IPS-20b (cell line): ENCODE results near the gene SCP2D1.

Experiments used
- H3K27ac ChIP-seq: one replicate; pipeline ENCODE4 v1.5.1; 2013; ENCODE audit warnings: low read length
- H3K27me3 ChIP-seq: 2 replicates; pipeline ENCODE4 v1.6.1; 2013; ENCODE audit warnings: mild to moderate bottlenecking, low read length, inconsistent platforms; ENCODE audit not compliant: insufficient read depth
- H3K36me3 ChIP-seq: 2 replicates; pipeline ENCODE4 v1.6.1; 2013; ENCODE audit warnings: low read depth, mild to moderate bottlenecking, inconsistent platforms, low read length, moderate library complexity; ENCODE audit not compliant: insufficient read depth
- H3K4me1 ChIP-seq: 2 replicates; pipeline ENCODE4 v1.6.1; 2013; ENCODE audit warnings: mild to moderate bottlenecking, control low read depth, inconsistent platforms, low read length, moderate library complexity; ENCODE audit not compliant: insufficient read depth
- H3K4me3 ChIP-seq: 2 replicates; pipeline ENCODE4 v1.5.1; 2013; ENCODE audit warnings: mild to moderate bottlenecking, low read length, inconsistent platforms
- H3K9ac ChIP-seq: 2 replicates; pipeline ENCODE4 v1.6.1; 2013; ENCODE audit warnings: low read depth, mild to moderate bottlenecking, inconsistent platforms, low read length, moderate library complexity
- H3K9me3 ChIP-seq: 2 replicates; pipeline ENCODE4 v1.6.1; 2013; ENCODE audit warnings: mild to moderate bottlenecking, low read depth, low read length, inconsistent platforms; ENCODE audit not compliant: insufficient read depth

The SCP2D1 gene

DNA sequence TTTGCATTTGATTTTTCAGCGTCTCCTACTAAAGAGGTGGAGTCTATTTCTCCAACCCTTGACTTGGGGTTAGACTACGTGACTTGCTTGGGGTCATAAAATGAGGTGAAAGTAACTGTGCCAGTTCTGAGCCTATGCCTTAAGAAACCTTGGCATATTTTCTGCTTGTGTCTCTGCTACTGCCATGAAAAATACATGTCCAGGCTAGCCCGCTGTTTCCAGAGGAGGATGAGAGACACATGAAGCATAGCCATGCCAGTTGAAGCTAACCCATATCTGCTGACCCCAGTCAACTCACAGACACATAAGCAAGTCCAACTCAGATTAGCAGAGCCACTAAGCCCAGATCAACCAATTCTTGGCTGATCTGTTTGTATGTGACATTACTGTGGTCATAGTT is 38.7 kb downstream of the SCP2D1 start:
- Histone ChIP-seq H3K27me3 (peaks cover 37% of the 10 kb centered on the region), H3K27ac (no peak overlapping the region), H3K4me1 (peaks cover 6% of the 10 kb centered on the region; the same call in 1 of the 2 replicates), H3K9ac (no peak overlapping the region), H3K4me3 (no peak overlapping the region), H3K9me3 (no peaks in the 10 kb centered on the region; the same call in 1 of the 2 replicates), H3K36me3 (no peaks in the 10 kb centered on the region)

DNA sequence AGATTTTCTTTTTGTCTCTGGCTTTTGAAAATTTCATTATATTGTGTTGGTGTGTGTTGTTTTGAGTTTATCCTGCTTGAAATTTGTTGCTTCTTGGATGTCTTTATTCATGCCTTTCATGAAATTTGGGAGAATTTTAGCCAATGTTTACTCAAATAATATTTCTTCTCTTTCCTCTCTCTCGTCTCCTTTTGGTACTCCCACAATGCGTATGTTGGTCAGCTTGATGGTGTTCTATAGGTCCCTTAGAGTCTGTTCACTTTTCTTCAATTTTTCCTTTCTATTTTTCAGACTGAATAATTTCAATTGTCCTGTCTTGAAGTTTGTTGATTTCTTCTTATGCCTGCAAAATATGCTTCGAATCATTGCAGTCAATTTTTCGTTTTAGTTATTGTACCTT is 39.6 kb downstream of the SCP2D1 start:
- Histone ChIP-seq H3K4me1 (peaks cover 6% of the 10 kb centered on the region; the same call in 1 of the 2 replicates), H3K9me3 (no peaks in the 10 kb centered on the region; the same call in 1 of the 2 replicates), H3K9ac (no peak overlapping the region), H3K36me3 (no peaks in the 10 kb centered on the region), H3K27me3 (peaks cover 46% of the 10 kb centered on the region), H3K4me3 (no peak overlapping the region), H3K27ac (no peak overlapping the region)

DNA sequence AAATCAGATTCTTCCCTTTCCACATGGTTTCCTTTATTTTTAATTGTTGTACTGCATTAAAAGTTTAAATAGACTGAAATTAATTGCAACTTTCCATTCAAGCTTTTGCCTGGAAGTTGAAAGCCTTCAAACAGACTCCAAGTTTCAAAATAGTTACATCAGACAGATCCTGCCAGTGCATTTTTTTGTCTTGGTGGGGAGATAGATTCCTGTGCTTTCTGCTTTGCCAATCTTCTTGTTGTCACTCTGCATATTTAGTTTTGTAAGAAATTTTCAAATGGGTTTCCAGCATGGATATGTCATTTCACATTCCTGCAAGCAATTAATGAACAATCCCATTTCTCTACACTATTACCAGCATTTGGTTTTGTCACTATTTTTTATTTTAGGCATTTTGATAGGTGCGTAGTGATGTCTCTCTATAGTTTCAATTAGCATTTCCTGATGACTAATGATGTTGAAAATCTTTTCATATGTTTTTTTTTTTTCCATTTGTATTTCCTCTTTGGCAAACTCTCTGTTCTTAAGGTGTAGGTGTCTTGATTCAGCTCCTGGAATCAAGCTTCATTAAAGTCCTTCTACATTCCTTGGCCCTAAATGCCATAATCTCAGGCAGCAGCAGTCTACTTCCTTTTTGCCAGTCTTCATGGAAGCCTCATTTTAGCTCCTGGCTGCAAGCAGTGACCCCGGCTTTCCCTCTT is 40.5 kb downstream of the SCP2D1 start:
- no peaks in the 10 kb centered on the region for H3K36me3 ChIP-seq
- no peak overlapping the region for H3K9ac ChIP-seq
- peaks cover 6% of the 10 kb centered on the region; the same call in 1 of the 2 replicates for H3K4me1 ChIP-seq
- H3K27ac ChIP-seq: no peak overlapping the region
- peaks cover 55% of the 10 kb centered on the region for H3K27me3 ChIP-seq
- no peak overlapping the region for H3K4me3 ChIP-seq
- no peaks in the 10 kb centered on the region; the same call in 1 of the 2 replicates for H3K9me3 ChIP-seq

- Histone ChIP-seq H3K9me3 (peaks cover 3% of the 10 kb centered on the region; the same call in 1 of the 2 replicates), H3K9ac (no peak overlapping the region), H3K27ac (no peak overlapping the region), H3K36me3 (no peaks in the 10 kb centered on the region), H3K4me1 (peaks cover 6% of the 10 kb centered on the region; the same call in 1 of the 2 replicates), H3K4me3 (no peak overlapping the region), H3K27me3 (peaks cover 62% of the 10 kb centered on the region)
Measured at GRCh38 chr20:18855882-18856281, 42.3 kb downstream of the SCP2D1 start.

DNA sequence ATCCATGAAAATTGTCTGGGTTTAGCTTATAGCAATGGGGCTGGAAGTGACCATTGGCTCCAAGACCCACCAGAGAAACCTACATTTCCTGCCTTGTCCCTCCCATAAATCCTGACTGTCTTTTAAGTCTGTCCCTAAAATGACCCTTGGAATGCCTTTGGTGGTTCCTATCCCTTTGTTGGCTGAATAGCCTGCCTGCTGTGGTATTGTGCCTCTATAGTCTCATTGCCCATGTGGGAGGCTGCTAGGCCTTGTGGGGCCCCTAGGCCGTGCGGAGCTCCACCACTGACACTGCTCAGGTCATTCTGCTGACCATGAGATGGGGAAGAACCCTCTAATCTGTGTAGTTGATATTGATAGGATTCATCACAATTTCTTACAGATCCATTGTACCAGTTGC is 43.3 kb downstream of the SCP2D1 start:
- H3K9ac ChIP-seq: no peak overlapping the region
- peaks cover 62% of the 10 kb centered on the region for H3K27me3 ChIP-seq

DNA sequence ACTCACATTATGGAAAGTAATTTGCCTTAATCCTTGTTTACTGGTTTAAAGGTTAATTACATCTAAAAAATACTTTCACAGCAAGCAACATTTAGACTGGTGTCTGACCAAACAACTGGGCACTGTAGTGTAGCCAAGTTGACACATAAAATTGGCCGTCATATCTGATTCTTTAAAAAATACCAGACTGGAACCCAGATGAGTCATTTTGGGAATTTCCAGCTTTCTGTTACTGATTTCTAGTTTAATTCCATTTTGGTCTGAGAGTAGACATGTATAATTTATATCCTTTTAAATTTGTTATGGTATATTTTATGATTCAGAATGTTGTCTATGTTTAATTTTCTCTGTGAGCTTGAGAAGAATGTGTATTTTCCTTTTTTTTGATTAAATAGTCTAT is 44.1 kb downstream of the SCP2D1 start:
- Histone ChIP-seq H3K4me3 (no peak overlapping the region), H3K27me3 (peaks cover 62% of the 10 kb centered on the region), H3K9ac (no peak overlapping the region), H3K4me1 (no peaks in the 10 kb centered on the region), H3K9me3 (peaks cover 3% of the 10 kb centered on the region; the same call in 1 of the 2 replicates), H3K36me3 (no peaks in the 10 kb centered on the region), H3K27ac (no peak overlapping the region)

More for the DNA sequence above, 43.3 kb downstream of the SCP2D1 start:
- no peak overlapping the region for H3K27ac ChIP-seq
- no peak overlapping the region for H3K4me3 ChIP-seq
- peaks cover 3% of the 10 kb centered on the region; the same call in 1 of the 2 replicates for H3K9me3 ChIP-seq
- H3K4me1 ChIP-seq: no peaks in the 10 kb centered on the region; the same call in 1 of the 2 replicates
- no peaks in the 10 kb centered on the region for H3K36me3 ChIP-seq

- peaks cover 62% of the 10 kb centered on the region for H3K27me3 ChIP-seq
- no peak overlapping the region for H3K27ac ChIP-seq
Measured at GRCh38 chr20:18858816-18859215, 45.2 kb downstream of the SCP2D1 start.

More at GRCh38 chr20:18858816-18859215, 45.2 kb downstream of the SCP2D1 start:
- Histone ChIP-seq H3K9ac (no peak overlapping the region), H3K4me1 (no peaks in the 10 kb centered on the region), H3K4me3 (no peak overlapping the region), H3K36me3 (no peaks in the 10 kb centered on the region), H3K9me3 (peaks cover 3% of the 10 kb centered on the region; the same call in 1 of the 2 replicates)
